IPS-NIHi7 (cell line): Measurements from ENCODE around the gene GSTM1.
"Not testable (repeated sequence)": the region's sequence is repeated elsewhere in the genome, so short reads cannot be mapped to it uniquely, and the experiment has no call there.

Experiments
- DNase-seq: peaks from one replicate; pipeline ENCODE4 v3.0.0; 2012; ENCODE audit warnings: mixed read lengths; ENCODE audit errors: extremely low spot score

GSTM1 gene

GRCh38 chr1:109697861-109698260, 10.2 kb downstream of the GSTM1 start:
- DNase-seq: not testable (repeated sequence)

GRCh38 chr1:109702940-109703339, 15.3 kb downstream of the GSTM1 start:
- DNase-seq: not testable (repeated sequence)

- peak; percentile 22 for DNase-seq
Observed at GRCh38 chr1:109704173-109704572, 16.6 kb downstream of the GSTM1 start.

- DNase-seq: peak; percentile 0
Observed at GRCh38 chr1:109705411-109705810, 17.8 kb downstream of the GSTM1 start.

- DNase-seq: not testable (repeated sequence)
Observed at GRCh38 chr1:109708949-109709348, 21.3 kb downstream of the GSTM1 start.

- DNase-seq: not testable (repeated sequence)
Observed at GRCh38 chr1:109709822-109710221, 22.2 kb downstream of the GSTM1 start.

- DNase-seq: peak; percentile 12
Observed at GRCh38 chr1:109711593-109712320, 24.1 kb downstream of the GSTM1 start, which contains the start of gene GSTM5. Gene GSTM5 (plus strand): TSS chr1:109712251. CDS start chr1:109712313, 62 bp downstream.

- peak; percentile 1 for DNase-seq
Observed at GRCh38 chr1:109712321-109712864, 24.8 kb downstream of the GSTM1 start.

- DNase-seq: peak; percentile 1
Observed at GRCh38 chr1:109713636-109714035, 26.0 kb downstream of the GSTM1 start.

- DNase-seq: peak; percentile 2
Observed at GRCh38 chr1:109714661-109715372, 27.2 kb downstream of the GSTM1 start.

- DNase-seq: no peak
Observed at GRCh38 chr1:109716121-109716520, 28.5 kb downstream of the GSTM1 start.

GRCh38 chr1:109716570-109717090, 29.0 kb downstream of the GSTM1 start:
- no peak for DNase-seq

- DNase-seq: no peak
Observed at GRCh38 chr1:109717729-109718128, 30.1 kb downstream of the GSTM1 start.

- peak; percentile 52 for DNase-seq
Observed at GRCh38 chr1:109718495-109718894, 30.9 kb downstream of the GSTM1 start.

GRCh38 chr1:109719337-109719837, 31.8 kb downstream of the GSTM1 start:
- no peak for DNase-seq

GRCh38 chr1:109721042-109721441, 33.4 kb downstream of the GSTM1 start:
- no peak for DNase-seq

- no peak for DNase-seq
Observed at GRCh38 chr1:109721971-109722370, 34.4 kb downstream of the GSTM1 start.

GRCh38 chr1:109722908-109723691, 35.5 kb downstream of the GSTM1 start:
- no peak for DNase-seq

- DNase-seq: no peak
Observed at GRCh38 chr1:109724933-109725332, 37.3 kb downstream of the GSTM1 start.

- DNase-seq: no peak
Observed at GRCh38 chr1:109725510-109725909, 37.9 kb downstream of the GSTM1 start.

- DNase-seq: no peak
Observed at GRCh38 chr1:109726007-109726406, 38.4 kb downstream of the GSTM1 start.
